Thyroid gland (tissue), 4 donors: ENCODE data around the gene HSF5.

Experiments
- POLR2A ChIP-seq, 2 donors: fragments of 450-650 bp; IDR thresholded peaks; one replicate each; pipeline ENCODE4 v1.6.1; 2017; ENCODE audit warnings: antibody characterized with exemption in 2 of 2, mild to moderate bottlenecking in 2 of 2, moderate library complexity in 1 of 2
- TF ChIP-seq, protein P1 (sequence below), 6 experiments: fragments of 200-600 bp in 3 of 6; fragments of 450-650 bp in 3 of 6; sonication (generic) in 3 of 6; IDR thresholded peaks; one replicate each; pipeline ENCODE4 v1.5.1; 2016 to 2019; ENCODE audit warnings: antibody characterized with exemption in 6 of 6, mild to moderate bottlenecking in 2 of 6, inconsistent platforms in 1 of 6, moderate library complexity in 1 of 6

DNA sequence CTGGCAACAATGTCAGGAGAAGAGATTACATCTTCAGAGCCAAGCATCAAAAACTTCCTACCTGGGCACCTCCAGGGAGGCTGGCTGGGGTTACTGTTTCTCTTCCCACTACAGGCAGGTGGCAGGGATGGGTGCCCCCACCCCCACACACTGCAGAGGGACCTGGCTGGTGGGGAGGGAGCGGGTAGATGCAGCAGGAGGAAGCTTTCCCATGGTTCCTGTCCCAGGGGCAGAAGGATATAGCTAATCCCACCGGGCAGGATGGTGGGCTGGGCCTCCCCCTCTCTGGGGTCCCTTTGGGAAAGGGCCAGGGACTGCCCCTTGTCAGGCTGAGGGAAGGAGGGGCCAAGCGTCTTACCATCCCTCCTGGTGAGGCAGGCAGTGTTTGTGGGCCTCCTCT is 42.9 kb upstream of the HSF5 start:
- TF ChIP-seq, protein P1, sequence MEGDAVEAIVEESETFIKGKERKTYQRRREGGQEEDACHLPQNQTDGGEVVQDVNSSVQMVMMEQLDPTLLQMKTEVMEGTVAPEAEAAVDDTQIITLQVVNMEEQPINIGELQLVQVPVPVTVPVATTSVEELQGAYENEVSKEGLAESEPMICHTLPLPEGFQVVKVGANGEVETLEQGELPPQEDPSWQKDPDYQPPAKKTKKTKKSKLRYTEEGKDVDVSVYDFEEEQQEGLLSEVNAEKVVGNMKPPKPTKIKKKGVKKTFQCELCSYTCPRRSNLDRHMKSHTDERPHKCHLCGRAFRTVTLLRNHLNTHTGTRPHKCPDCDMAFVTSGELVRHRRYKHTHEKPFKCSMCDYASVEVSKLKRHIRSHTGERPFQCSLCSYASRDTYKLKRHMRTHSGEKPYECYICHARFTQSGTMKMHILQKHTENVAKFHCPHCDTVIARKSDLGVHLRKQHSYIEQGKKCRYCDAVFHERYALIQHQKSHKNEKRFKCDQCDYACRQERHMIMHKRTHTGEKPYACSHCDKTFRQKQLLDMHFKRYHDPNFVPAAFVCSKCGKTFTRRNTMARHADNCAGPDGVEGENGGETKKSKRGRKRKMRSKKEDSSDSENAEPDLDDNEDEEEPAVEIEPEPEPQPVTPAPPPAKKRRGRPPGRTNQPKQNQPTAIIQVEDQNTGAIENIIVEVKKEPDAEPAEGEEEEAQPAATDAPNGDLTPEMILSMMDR (IDR thresholded peaks at IDR 0.05), result no peak
- no peak for TF ChIP-seq POLR2A (IDR thresholded peaks at IDR 0.05)
